K562 (cell line): ENCODE results near the gene ELAC2. TPM values are rescaled to one million over a fixed set of nuclear protein-coding genes. Genes with fewer than 3 reads are reported as not detected.

Source experiments
- ATAC-seq: fragments of 200-7000 bp; cut with Tn5 transposase; 3 replicates; pipeline ENCODE4 v1.9.1; 2020; ENCODE audit warnings: moderate library complexity
- BruUV-seq: library from RNA; stranded (reverse); fragments of 400-500 nt; replicated peaks from 2 replicates; lab custom pipeline; 2021; lab: Mats Ljungman, UMichigan
- CTCF ChIA-PET: fragments of 300-600 bp; formaldehyde crosslinking; extraction: SDS; loops from one replicate; lab custom pipeline; 2021; ENCODE audit warnings: low intra/inter-chr PET ratio; lab: Yijun Ruan, JAX
- POLR2A ChIA-PET: fragments of 300-600, 350-650 bp; sonication (Branson Sonifier 250); formaldehyde crosslinking; extraction: SDS; loops from one replicate; lab custom pipeline; 2021; ENCODE audit warnings: antibody characterized with exemption, inconsistent platforms; lab: Yijun Ruan, JAX
- DNase-seq, 4 experiments: peaks; one replicate each; pipeline versions ENCODE4 v3.0.0 to v3.0.0-alpha.2; 2011 to 2018; ENCODE audit warnings: low spot score in 3 of 4, mixed read lengths in 3 of 4; ENCODE audit errors: extremely low read depth in 1 of 4
- FAIRE-seq: peaks from 2 replicates; lab custom pipeline; 2011; peaks lifted over from hg19 to GRCh38; lab: Jason Lieb, UNC
- H2AFZ ChIP-seq: 2 replicates; pipeline ENCODE4 v1.6.0; 2011; ENCODE audit warnings: low read depth, low read length, control low read depth, inconsistent platforms
- H3K27ac ChIP-seq: fragments of 200-600 bp; 3 replicates; pipeline ENCODE4 v1.8.0; 2011; ENCODE audit warnings: low read depth, mild to moderate bottlenecking, control low read depth, inconsistent platforms, low read length, moderate library complexity, mixed read lengths; ENCODE audit errors: extremely low read depth
- H3K27me3 ChIP-seq, 2 experiments: fragments of 300-600 bp in 1 of 2; 2 replicates in 1 of 2; 3 replicates in 1 of 2; pipeline versions ENCODE4 v1.6.0 to v1.8.0; 2011; ENCODE audit warnings: inconsistent platforms in 2 of 2, low read length in 2 of 2, mild to moderate bottlenecking in 1 of 2, mixed read lengths in 1 of 2, moderate library complexity in 1 of 2; ENCODE audit not compliant: control insufficient read depth in 2 of 2, insufficient read depth in 2 of 2
- H3K36me3 ChIP-seq: fragments of 300-600 bp; 3 replicates; pipeline ENCODE4 v1.8.0; 2011; ENCODE audit warnings: mild to moderate bottlenecking, low read length, inconsistent platforms; ENCODE audit not compliant: control insufficient read depth, insufficient read depth
- H3K4me1 ChIP-seq, 2 experiments: fragments of 200-600 bp in 1 of 2; replicated peaks in 1 of 2; 2 replicates in 1 of 2; 3 replicates in 1 of 2; pipeline versions ENCODE4 v1.5.1 to v1.8.0; 2011; ENCODE audit warnings: inconsistent platforms in 2 of 2, low read length in 2 of 2, mild to moderate bottlenecking in 1 of 2, mixed read lengths in 1 of 2, moderate library complexity in 1 of 2; ENCODE audit not compliant: control insufficient read depth in 2 of 2, insufficient read depth in 2 of 2
- H3K4me2 ChIP-seq: 2 replicates; pipeline ENCODE4 v1.6.1; 2011; ENCODE audit warnings: low read length, control low read depth, inconsistent platforms, mixed read lengths; ENCODE audit not compliant: insufficient read depth
- H3K4me3 ChIP-seq: fragments of 200-600 bp; sonication (generic), shearing (Covaris generic); 2 replicates; pipeline ENCODE4 v1.5.1; 2016; ENCODE audit warnings: control low read depth, inconsistent platforms
- H3K79me2 ChIP-seq: fragments of 200-600 bp; 3 replicates; pipeline ENCODE4 v1.8.0; 2011; ENCODE audit warnings: low read length, inconsistent platforms; ENCODE audit not compliant: control insufficient read depth, insufficient read depth
- H3K9ac ChIP-seq, 2 experiments: 2 replicates each; pipeline versions ENCODE4 v1.6.0 to v1.6.1; 2011; ENCODE audit warnings: low read depth in 2 of 2, low read length in 2 of 2, control low read depth in 1 of 2, inconsistent platforms in 1 of 2, mild to moderate bottlenecking in 1 of 2, mixed read lengths in 1 of 2; ENCODE audit not compliant: insufficient read depth in 1 of 2
- H3K9me1 ChIP-seq: one replicate; pipeline ENCODE4 v1.6.0; 2011; ENCODE audit warnings: inconsistent platforms, mild to moderate bottlenecking, low read length, moderate library complexity; ENCODE audit not compliant: control insufficient read depth, insufficient read depth
- H3K9me3 ChIP-seq: replicated peaks from 2 replicates; pipeline ENCODE4 v1.5.1; 2011; ENCODE audit warnings: low read depth, low read length, inconsistent platforms; ENCODE audit not compliant: control insufficient read depth, insufficient read depth
- H4K20me1 ChIP-seq: replicated peaks from 2 replicates; pipeline ENCODE4 v1.6.1; 2011; ENCODE audit warnings: low read length, inconsistent platforms, mixed read lengths; ENCODE audit not compliant: control insufficient read depth, insufficient read depth
- CBFB ChIP-seq: sonication (generic); formaldehyde crosslinking; IDR thresholded peaks from 2 replicates; pipeline ENCODE4 v1.4.0; 2020; ENCODE audit warnings: mild to moderate bottlenecking, missing genetic modification reagents
- CEBPB ChIP-seq: fragments of 450-650 bp; IDR thresholded peaks from 2 replicates; pipeline ENCODE4 v1.6.1; 2016; ENCODE audit warnings: missing genetic modification characterization, missing compliant biosample characterization
- CREB3 ChIP-seq: fragments of 450-650 bp; conservative IDR thresholded peaks from 2 replicates; pipeline ENCODE4 v1.6.1; 2016; ENCODE audit warnings: missing genetic modification characterization, low read depth, mild to moderate bottlenecking, missing compliant biosample characterization, moderate library complexity
- DNMT1 ChIP-seq: fragments of 450-650 bp; IDR thresholded peaks from 2 replicates; pipeline ENCODE4 v1.6.1; 2016; ENCODE audit warnings: antibody characterized with exemption, mild to moderate bottlenecking
- GABPB2 ChIP-seq: fragments of 250-450 bp; sonication (Bioruptor Pico); conservative IDR thresholded peaks from 2 replicates; pipeline ENCODE4 v1.5.1; 2021; ENCODE audit warnings: mild to moderate bottlenecking
- HBP1 ChIP-seq: fragments of 450-650 bp; formaldehyde crosslinking; IDR thresholded peaks from 2 replicates; pipeline ENCODE4 v1.4.0; 2022; ENCODE audit warnings: missing genetic modification characterization
- HDAC3 ChIP-seq: fragments of 450-650 bp; IDR thresholded peaks from 2 replicates; pipeline ENCODE4 v1.6.1; 2018; ENCODE audit warnings: borderline replicate concordance, mild to moderate bottlenecking, moderate library complexity; ENCODE audit not compliant: partially characterized antibody
- HNRNPH1 ChIP-seq: fragments of 200-400 bp; formaldehyde crosslinking; optimal IDR thresholded peaks from 2 replicates; pipeline ENCODE3; 2017; ENCODE audit warnings: low read depth, mild to moderate bottlenecking, low read length, moderate library complexity
- MAX ChIP-seq: sonication (generic); formaldehyde crosslinking; IDR thresholded peaks from 2 replicates; pipeline ENCODE4 v1.9.0; 2022; ENCODE audit warnings: mild to moderate bottlenecking, missing genetic modification reagents
- NCOR1 ChIP-seq: fragments of 450-650 bp; IDR thresholded peaks from 2 replicates; pipeline ENCODE4 v1.6.1; 2016; ENCODE audit warnings: mild to moderate bottlenecking, moderate library complexity
- SETDB1 ChIP-seq: IDR thresholded peaks from one replicate; pipeline ENCODE4 v1.6.1; 2012; ENCODE audit warnings: low read length, control low read depth, inconsistent platforms
- TCF7 ChIP-seq: sonication (generic); IDR thresholded peaks from 2 replicates; pipeline ENCODE4 v1.6.1; 2016; ENCODE audit warnings: antibody characterized with exemption, borderline replicate concordance
- ZBTB12 ChIP-seq: fragments of 250-450 bp; sonication (Bioruptor Pico); IDR thresholded peaks from 2 replicates; pipeline ENCODE4 v1.4.0; 2020
- ZNF146 ChIP-seq: IDR thresholded peaks from one replicate; pipeline ENCODE4 v1.6.1; 2018; ENCODE audit warnings: missing compliant biosample characterization; ENCODE audit not compliant: unreplicated experiment
- WGBS: fragments of 100-300 bp; shearing (Covaris generic); methylation state at CpG from one replicate; pipeline ENCODE4 v1.1.6; 2016; ENCODE audit warnings: low coverage, mixed read lengths; ENCODE audit not compliant: insufficient coverage; ENCODE audit errors: missing lambda C conversion rate; 5-methylcytosine and 5-hydroxymethylcytosine counted together
- in situ Hi-C: fragments of 300-500 bp; cut with MboI; formaldehyde crosslinking; loops from 4 replicates; pipeline ENCODE4 v1.15.0; 2018; ENCODE audit warnings: inconsistent platforms, mixed read lengths
- intact Hi-C: fragments of 100-400 bp; cut with micrococcal nuclease; formaldehyde crosslinking; loops from 2 replicates; pipeline ENCODE4 v1.14.2; 2022
- polyA plus RNA-seq, 8 experiments: library from polyadenylated mRNA; depleted of rRNA in 4 of 8; stranded (reverse) in 5 of 8; unstranded in 3 of 8; fragments of >200 nt; fragmentation: Nextera tagmentation in 2 of 8; fragmentation: Illumina TruSeq in 1 of 8; extraction: Ambion mirVana in 2 of 8; extraction: Trizol in 1 of 8; gene quantifications; 2 replicates each; pipeline versions ENCODE4 v1.2.1 to v1.2.3, GENCODE V29; 2011 to 2014; ENCODE audit warnings: inconsistent platforms in 1 of 8, missing spikeins in 1 of 8
- total RNA-seq, 7 experiments: library from RNA; depleted of rRNA in 6 of 7; stranded (reverse); fragments of >200 nt in 6 of 7; fragmentation: Illumina TruSeq in 2 of 7; extraction: Trizol in 2 of 7; gene quantifications; 2 replicates each; pipeline versions ENCODE4 v1.2.1 to v1.2.3, GENCODE V29; 2011 to 2021; ENCODE audit warnings: low replicate concordance in 1 of 7

Gene ELAC2
- total and polyA plus RNA-seq, 9 of the 15 experiments (the other 6 are each of a cell fraction or from before 2014, with no cell fraction given), result 4.5 to 129 (median 70.6) TPM

GRCh38 chr17:12963505-12963904, 54.3 kb downstream of the ELAC2 start:
- Histone ChIP-seq H3K9me1 (no peaks in the 10 kb centered on the region), H3K9me3 (no peaks in the 10 kb centered on the region), H3K9ac (no peak overlapping the region), H3K4me2 (no peak overlapping the region), H3K4me1 (no peaks in the 10 kb centered on the region), H3K4me3 (no peak overlapping the region), H2AFZ (no peak overlapping the region), H3K27ac (no peak overlapping the region), H4K20me1 (no peaks in the 10 kb centered on the region), H3K79me2 (no peaks in the 10 kb centered on the region), H3K27me3 (peaks cover 0 to 27% of the 10 kb centered on the region in 2 experiments; a peak in 2 of 5 replicates), H3K36me3 (no peaks in the 10 kb centered on the region)
- CTCF ChIA-PET, result no interaction called here
- POLR2A ChIA-PET, result no interaction called here
- WGBS, result 3% methylated on average over 6 of the region's 7 CpGs
- FAIRE-seq, result no peak
- no peak for ATAC-seq
- BruUV-seq, result no TSS peak
- intact Hi-C loops (no loop called here), in situ Hi-C loops (no loop called here)
- no peak for TF ChIP-seq HBP1 (CRISPR knock-in tag)
- no peak for DNase-seq

- H3K36me3 ChIP-seq, result no peaks in the 10 kb centered on the region
- no peaks in the 10 kb centered on the region for H3K9me3 ChIP-seq
- intact Hi-C loops, result no loop called here
- no peak overlapping the region for H2AFZ ChIP-seq
- no peak overlapping the region for H3K9ac ChIP-seq
- no peak for TF ChIP-seq ZBTB12 (CRISPR knock-in tag)
- TF ChIP-seq SETDB1, result no peak
- TF ChIP-seq HNRNPH1, result no peak
- no peak for TF ChIP-seq TCF7
- no peak for TF ChIP-seq CBFB (CRISPR knock-in tag)
- TF ChIP-seq NCOR1, result no peak
- TF ChIP-seq HDAC3, result no peak
- TF ChIP-seq CREB3, result no peak
- TF ChIP-seq DNMT1, result no peak
- no peak for TF ChIP-seq GABPB2 (CRISPR knock-in tag)
- TF ChIP-seq CEBPB, result no peak
- TF ChIP-seq MAX (CRISPR knock-in tag), result no peak
- no peak for TF ChIP-seq ZNF146 (CRISPR knock-in tag)
- H3K4me1 ChIP-seq, result no peaks in the 10 kb centered on the region
- H3K27me3 ChIP-seq, result peaks cover 0 to 28% of the 10 kb centered on the region in 2 experiments; a peak in 2 of 5 replicates
- WGBS, result 0% methylated on average over 4 of the region's 4 CpGs
- CTCF ChIA-PET, result no interaction called here
- H3K4me2 ChIP-seq, result no peak overlapping the region
- no TSS peak for BruUV-seq
- H3K9me1 ChIP-seq, result no peaks in the 10 kb centered on the region
- POLR2A ChIA-PET, result no interaction called here
- FAIRE-seq (no peak), DNase-seq (no peak), ATAC-seq (no peak)
- in situ Hi-C loops, result no loop called here
- H3K27ac ChIP-seq, result no peak overlapping the region
- no peaks in the 10 kb centered on the region for H4K20me1 ChIP-seq
- no peak overlapping the region for H3K4me3 ChIP-seq
- H3K79me2 ChIP-seq, result no peaks in the 10 kb centered on the region
Measured at GRCh38 chr17:12961655-12962054, 56.2 kb downstream of the ELAC2 start.
